Glutamatergic neuron (in vitro differentiated cells): Measurements from ENCODE around the gene HAT1. TPM values are rescaled to one million over a fixed set of nuclear protein-coding genes. Genes with fewer than 3 reads are reported as not detected.
A peak's percentile ranks its signal among the peaks of the same experiment; 100 is the strongest.

Source experiments
- DNase-seq: peaks from one replicate; pipeline ENCODE4 v3.0.0; 2022
- H3K27ac Mint-ChIP-seq: one replicate; pipeline ENCODE4 v1.8.0; 2020; ENCODE audit warnings: mild to moderate bottlenecking, mixed read lengths, inconsistent platforms; ENCODE audit not compliant: unreplicated experiment
- H3K27me3 Mint-ChIP-seq: one replicate; pipeline ENCODE4 v1.8.0; 2020; ENCODE audit warnings: mild to moderate bottlenecking, moderate library complexity, mixed read lengths, inconsistent platforms; ENCODE audit not compliant: unreplicated experiment
- H3K36me3 Mint-ChIP-seq: one replicate; pipeline ENCODE4 v1.8.0; 2020; ENCODE audit warnings: mild to moderate bottlenecking, mixed read lengths, inconsistent platforms; ENCODE audit not compliant: unreplicated experiment
- H3K4me1 Mint-ChIP-seq: one replicate; pipeline ENCODE4 v1.8.0; 2020; ENCODE audit warnings: mild to moderate bottlenecking, low read depth, mixed read lengths, inconsistent platforms; ENCODE audit not compliant: unreplicated experiment
- H3K4me3 Mint-ChIP-seq: one replicate; pipeline ENCODE4 v1.8.0; 2020; ENCODE audit warnings: mild to moderate bottlenecking, mixed read lengths, inconsistent platforms; ENCODE audit not compliant: unreplicated experiment
- H3K9me3 Mint-ChIP-seq: one replicate; pipeline ENCODE4 v1.8.0; 2020; ENCODE audit warnings: mild to moderate bottlenecking, moderate library complexity, mixed read lengths, inconsistent platforms; ENCODE audit not compliant: unreplicated experiment
- CTCF ChIP-seq: fragments of 200-600 bp; sonication (generic); IDR thresholded peaks from one replicate; pipeline ENCODE4 v1.5.0; 2021; ENCODE audit not compliant: partially characterized antibody, unreplicated experiment
- long read RNA-seq: library from polyadenylated mRNA; unstranded; transcript quantifications from one replicate; pipeline ENCODE4 v2.0.0, GENCODE V29; 2020; ENCODE audit not compliant: unreplicated experiment
- total RNA-seq: library from RNA; stranded (reverse); fragmentation: NEBNext Ultra II Directional; extraction: Animal tissue kit (Norgen Biotek cat#: 25700); gene quantifications from one replicate; pipeline ENCODE4 v1.2.1, GENCODE V29; 2021; ENCODE audit not compliant: unreplicated experiment

Gene HAT1
- total RNA-seq = 19.9 TPM
- long read RNA-seq, transcript HAT1-201 (11 exons, 1,626 nt) = major isoform, 28 of 30 reads
- long read RNA-seq, partial matches to known transcripts = 1 of 30 reads
- long read RNA-seq, other reads (novel, unspliced or antisense) = 1 of 30 reads

GRCh38 chr2:171922230-171923022 lies at the start of gene HAT1:
TSS of gene HAT1 (plus strand) at chr2:171922461. CDS start at chr2:171922501, 40 bp downstream.
- no peak for TF ChIP-seq CTCF
- DNase-seq = peak; percentile 98
- H3K27ac Mint-ChIP-seq = peak within 1 kb of the TSS; percentile 93
- H3K36me3 Mint-ChIP-seq = no peaks in the 10 kb centered on the region
- H3K4me1 Mint-ChIP-seq = peaks cover 6% of the 10 kb centered on the region
- peak within 1 kb of the TSS; percentile 96 for H3K4me3 Mint-ChIP-seq
- H3K9me3 Mint-ChIP-seq = peaks cover 4% of the 10 kb centered on the region
- H3K27me3 Mint-ChIP-seq = peaks cover 2% of the 10 kb centered on the region

DNA sequence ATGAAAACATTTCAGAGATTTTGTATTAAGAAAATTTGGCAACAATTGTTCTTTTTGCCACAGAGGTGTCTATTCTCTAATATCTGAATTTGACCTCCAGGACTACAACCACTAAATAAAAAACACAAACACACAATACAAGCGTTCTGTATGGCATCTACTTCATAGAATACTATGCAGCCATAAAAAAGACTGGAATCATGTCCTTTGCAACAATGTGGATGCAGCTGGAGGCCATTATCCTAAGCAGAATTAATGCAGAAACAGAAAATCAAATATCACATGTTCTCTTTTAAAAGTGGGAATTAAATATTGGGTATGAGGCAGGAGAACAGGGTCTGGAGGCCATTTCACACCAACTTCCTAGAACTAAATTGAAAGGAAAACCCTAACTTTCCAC lies 47.7 kb upstream of the HAT1 start:
- Mint-ChIP-seq H3K36me3 (peaks cover 5% of the 10 kb centered on the region), H3K9me3 (peaks cover 1% of the 10 kb centered on the region), H3K4me3 (no peak overlapping the region), H3K4me1 (peaks cover 4% of the 10 kb centered on the region), H3K27ac (no peak overlapping the region), H3K27me3 (no peaks in the 10 kb centered on the region)
- DNase-seq = no peak
- TF ChIP-seq CTCF = no peak

- peaks cover 1% of the 10 kb centered on the region for H3K9me3 Mint-ChIP-seq
- no peak overlapping the region for H3K4me3 Mint-ChIP-seq
- H3K36me3 Mint-ChIP-seq = peaks cover 5% of the 10 kb centered on the region
- DNase-seq = no peak
- no peak for TF ChIP-seq CTCF
- H3K27ac Mint-ChIP-seq = no peak overlapping the region
- peaks cover 5% of the 10 kb centered on the region for H3K4me1 Mint-ChIP-seq
- no peaks in the 10 kb centered on the region for H3K27me3 Mint-ChIP-seq
These were observed 47.3 kb upstream of the HAT1 start for GRCh38 chr2:171874963-171875362.

DNA sequence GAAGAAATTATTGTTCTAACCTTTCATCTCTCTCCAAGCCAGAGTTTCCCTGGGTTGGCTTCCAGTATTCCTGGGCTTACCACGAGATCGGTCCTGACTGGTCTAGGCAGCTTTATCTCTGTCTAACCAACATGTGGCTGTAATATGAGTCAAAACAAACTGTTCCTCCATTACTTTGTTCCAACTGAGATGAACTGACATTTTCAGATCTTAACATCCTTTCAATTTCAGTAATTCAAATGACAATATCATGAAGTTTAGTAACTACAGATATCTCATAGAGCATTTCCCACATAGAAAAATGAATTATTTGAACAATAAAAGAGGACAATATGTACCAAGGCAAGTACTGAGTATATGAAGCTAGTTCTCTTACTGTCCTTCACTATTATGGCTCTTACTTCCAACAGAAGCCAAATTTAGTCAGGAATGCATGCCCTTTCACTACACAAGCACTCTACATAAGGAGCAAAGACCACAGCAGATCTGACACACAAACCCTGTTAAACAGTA lies 43.7 kb upstream of the HAT1 start:
- Mint-ChIP-seq H3K4me3 (no peak overlapping the region), H3K27me3 (no peaks in the 10 kb centered on the region), H3K36me3 (peaks cover 5% of the 10 kb centered on the region), H3K9me3 (peaks cover 1% of the 10 kb centered on the region), H3K27ac (no peak overlapping the region), H3K4me1 (peaks cover 5% of the 10 kb centered on the region)
- no peak for DNase-seq
- no peak for TF ChIP-seq CTCF

GRCh38 chr2:171879865-171880264 lies 42.4 kb upstream of the HAT1 start:
- Mint-ChIP-seq H3K36me3 (peaks cover 5% of the 10 kb centered on the region), H3K4me1 (peaks cover 5% of the 10 kb centered on the region), H3K27ac (no peak overlapping the region), H3K4me3 (no peak overlapping the region), H3K9me3 (peaks cover 1% of the 10 kb centered on the region), H3K27me3 (no peaks in the 10 kb centered on the region)
- no peak for TF ChIP-seq CTCF
- DNase-seq = no peak
